ENCODE data around the gene DGLUCY. TPM values are rescaled to one million over a fixed set of nuclear protein-coding genes. Genes with fewer than 3 reads are reported as not detected.

DGLUCY gene
- total and polyA plus RNA-seq, 4 donors, result 17.9 to 58.1 (median 24.9) TPM

GRCh38 chr14:91257328-91258010 is 143.6 kb downstream of the DGLUCY start:
- no peaks in the 10 kb centered on the region for H3K9me3 ChIP-seq (ENCODE audit: control insufficient read depth in 4 of 4, low read length in 3 of 4)
- H3K4me3 ChIP-seq (ENCODE audit: low read depth in 1 of 3, low read length in 3 of 3), result no peak overlapping the region
- H3K36me3 ChIP-seq (ENCODE audit: control insufficient read depth in 4 of 4, insufficient read depth in 3 of 4, low read depth in 1 of 4, low read length in 3 of 4), result no peaks in the 10 kb centered on the region
- H3K27ac ChIP-seq (ENCODE audit: low read depth in 1 of 2, low read length in 2 of 2), result no peak overlapping the region
- no peak for DNase-seq (ENCODE audit: low spot score)
- H3K9ac ChIP-seq (ENCODE audit: low read depth in 1 of 2, low read length in 2 of 2), result no peak overlapping the region
- WGBS, result 31% methylated on average over 8 of the region's 8 CpGs
- TF ChIP-seq SP1 (IDR thresholded peaks at IDR 0.05) (no peak), HNF4A (conservative IDR thresholded peaks at IDR 0.05) (no peak), FOXA2 (IDR thresholded peaks at IDR 0.05) (no peak), RAD21 (IDR thresholded peaks at IDR 0.05) (no peak), FOXA1 (IDR thresholded peaks at IDR 0.05) (no peak), TAF1 (conservative IDR thresholded peaks at IDR 0.05) (no peak), REST (IDR thresholded peaks at IDR 0.05) (no peak), YY1 (IDR thresholded peaks at IDR 0.05) (no peak), RXRA (IDR thresholded peaks at IDR 0.05) (no peak), GABPA (IDR thresholded peaks at IDR 0.05 in 1 of 2, conservative IDR thresholded peaks at IDR 0.05 in 1 of 2) (no peak), MAX (IDR thresholded peaks at IDR 0.05) (no peak), NR2F2 (IDR thresholded peaks at IDR 0.05) (no peak), JUND (IDR thresholded peaks at IDR 0.05) (no peak), EGR1 (IDR thresholded peaks at IDR 0.05; ENCODE audit: low read depth in 2 of 2) (no peak)
- TF ChIP-seq, protein P1, sequence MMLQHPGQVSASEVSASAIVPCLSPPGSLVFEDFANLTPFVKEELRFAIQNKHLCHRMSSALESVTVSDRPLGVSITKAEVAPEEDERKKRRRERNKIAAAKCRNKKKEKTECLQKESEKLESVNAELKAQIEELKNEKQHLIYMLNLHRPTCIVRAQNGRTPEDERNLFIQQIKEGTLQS (IDR thresholded peaks at IDR 0.05), result no peak
- TF ChIP-seq, protein P2, sequence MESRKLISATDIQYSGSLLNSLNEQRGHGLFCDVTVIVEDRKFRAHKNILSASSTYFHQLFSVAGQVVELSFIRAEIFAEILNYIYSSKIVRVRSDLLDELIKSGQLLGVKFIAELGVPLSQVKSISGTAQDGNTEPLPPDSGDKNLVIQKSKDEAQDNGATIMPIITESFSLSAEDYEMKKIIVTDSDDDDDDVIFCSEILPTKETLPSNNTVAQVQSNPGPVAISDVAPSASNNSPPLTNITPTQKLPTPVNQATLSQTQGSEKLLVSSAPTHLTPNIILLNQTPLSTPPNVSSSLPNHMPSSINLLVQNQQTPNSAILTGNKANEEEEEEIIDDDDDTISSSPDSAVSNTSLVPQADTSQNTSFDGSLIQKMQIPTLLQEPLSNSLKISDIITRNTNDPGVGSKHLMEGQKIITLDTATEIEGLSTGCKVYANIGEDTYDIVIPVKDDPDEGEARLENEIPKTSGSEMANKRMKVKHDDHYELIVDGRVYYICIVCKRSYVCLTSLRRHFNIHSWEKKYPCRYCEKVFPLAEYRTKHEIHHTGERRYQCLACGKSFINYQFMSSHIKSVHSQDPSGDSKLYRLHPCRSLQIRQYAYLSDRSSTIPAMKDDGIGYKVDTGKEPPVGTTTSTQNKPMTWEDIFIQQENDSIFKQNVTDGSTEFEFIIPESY (IDR thresholded peaks at IDR 0.05), result no peak
- TF ChIP-seq, protein P3, sequence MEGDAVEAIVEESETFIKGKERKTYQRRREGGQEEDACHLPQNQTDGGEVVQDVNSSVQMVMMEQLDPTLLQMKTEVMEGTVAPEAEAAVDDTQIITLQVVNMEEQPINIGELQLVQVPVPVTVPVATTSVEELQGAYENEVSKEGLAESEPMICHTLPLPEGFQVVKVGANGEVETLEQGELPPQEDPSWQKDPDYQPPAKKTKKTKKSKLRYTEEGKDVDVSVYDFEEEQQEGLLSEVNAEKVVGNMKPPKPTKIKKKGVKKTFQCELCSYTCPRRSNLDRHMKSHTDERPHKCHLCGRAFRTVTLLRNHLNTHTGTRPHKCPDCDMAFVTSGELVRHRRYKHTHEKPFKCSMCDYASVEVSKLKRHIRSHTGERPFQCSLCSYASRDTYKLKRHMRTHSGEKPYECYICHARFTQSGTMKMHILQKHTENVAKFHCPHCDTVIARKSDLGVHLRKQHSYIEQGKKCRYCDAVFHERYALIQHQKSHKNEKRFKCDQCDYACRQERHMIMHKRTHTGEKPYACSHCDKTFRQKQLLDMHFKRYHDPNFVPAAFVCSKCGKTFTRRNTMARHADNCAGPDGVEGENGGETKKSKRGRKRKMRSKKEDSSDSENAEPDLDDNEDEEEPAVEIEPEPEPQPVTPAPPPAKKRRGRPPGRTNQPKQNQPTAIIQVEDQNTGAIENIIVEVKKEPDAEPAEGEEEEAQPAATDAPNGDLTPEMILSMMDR (IDR thresholded peaks at IDR 0.05; ENCODE audit: low read depth, low read length, missing input control), result no peak
- no peaks in the 10 kb centered on the region for H3K27me3 ChIP-seq (ENCODE audit: control insufficient read depth in 4 of 4, insufficient read depth in 4 of 4, low read length in 3 of 4)
- peaks cover 4 to 13% (median 5%) of the 10 kb centered on the region in 4 donors for H3K4me1 ChIP-seq (ENCODE audit: control insufficient read depth in 4 of 4, insufficient read depth in 4 of 4, low read length in 3 of 4)

All from liver (tissue), 9 donors.